Measurements from ENCODE around the gene SLC9A4. TPM values are rescaled to one million over a fixed set of nuclear protein-coding genes. Genes with fewer than 3 reads are reported as not detected.

SLC9A4 gene
- total RNA-seq, 4 donors from 2014 or later = 0.40 to 0.76 (median 0.47) TPM

GRCh38 chr2:102478686-102479470 is 5.9 kb downstream of the SLC9A4 start:
- no peak for DNase-seq
- Histone ChIP-seq H3K9me3 (no peaks in the 10 kb centered on the region), H3K27ac (no peak overlapping the region), H3K36me3 (no peaks in the 10 kb centered on the region), H3K4me3 (no peak overlapping the region), H3K4me1 (no peaks in the 10 kb centered on the region), H3K27me3 (peaks cover 0 to 11% (median 0%) of the 10 kb centered on the region in 4 donors)
- intact Hi-C loops (cut with DNase I) = loop anchor here (10.0 kb wide), 1 partner anchor 136 kb away; the partner anchor contains the start of gene SLC9A2
- 87 to 92% methylated on average over 25 to 34 of the region's 36 CpGs for WGBS, 2 donors
- TF ChIP-seq CTCF (IDR thresholded peaks at IDR 0.05) (no peak), POLR2A (IDR thresholded peaks at IDR 0.05) (no peak)

- H3K36me3 ChIP-seq = no peaks in the 10 kb centered on the region
- H3K9me3 ChIP-seq = no peaks in the 10 kb centered on the region
- WGBS, 2 donors = 72 to 76% methylated on average over 10 to 11 of the region's 11 CpGs
- no peak overlapping the region for H3K4me3 ChIP-seq
- intact Hi-C loops (cut with DNase I) = no loop called here
- peaks cover 0 to 11% (median 0%) of the 10 kb centered on the region in 4 donors for H3K27me3 ChIP-seq
- DNase-seq = no peak
- no peak for TF ChIP-seq CTCF (IDR thresholded peaks at IDR 0.05)
- no peak for TF ChIP-seq POLR2A (IDR thresholded peaks at IDR 0.05)
- peaks cover 0 to 7% (median 0%) of the 10 kb centered on the region in 3 donors for H3K4me1 ChIP-seq
- H3K27ac ChIP-seq = no peak overlapping the region
These were observed 7.5 kb downstream of the SLC9A4 start for GRCh38 chr2:102480285-102481195.

GRCh38 chr2:102481931-102482330 is 8.9 kb downstream of the SLC9A4 start:
- no peak for DNase-seq
- Histone ChIP-seq H3K27ac (no peak overlapping the region), H3K27me3 (peaks cover 0 to 13% (median 0%) of the 10 kb centered on the region in 4 donors), H3K36me3 (no peaks in the 10 kb centered on the region), H3K9me3 (no peaks in the 10 kb centered on the region), H3K4me3 (no peak overlapping the region), H3K4me1 (peaks cover 0 to 15% (median 0%) of the 10 kb centered on the region in 3 donors)
- no peak for TF ChIP-seq CTCF (IDR thresholded peaks at IDR 0.05)
- no peak for TF ChIP-seq POLR2A (IDR thresholded peaks at IDR 0.05)
- 80 to 92% methylated on average over 7 of the region's 7 CpGs for WGBS, 2 donors
- intact Hi-C loops (cut with DNase I) = no loop called here

- 73 to 94% methylated on average over 4 to 6 of the region's 6 CpGs for WGBS, 2 donors
- intact Hi-C loops (cut with DNase I) = no loop called here
These were observed 10.1 kb downstream of the SLC9A4 start for GRCh38 chr2:102483086-102483485.

GRCh38 chr2:102484310-102485061 is 11.5 kb downstream of the SLC9A4 start:
- H3K36me3 ChIP-seq = no peaks in the 10 kb centered on the region
- H3K4me1 ChIP-seq = peaks cover 9 to 39% (median 9%) of the 10 kb centered on the region in 3 donors
- H3K27me3 ChIP-seq = peaks cover 0 to 3% (median 0%) of the 10 kb centered on the region in 4 donors
- TF ChIP-seq POLR2A (IDR thresholded peaks at IDR 0.05) (no peak), CTCF (IDR thresholded peaks at IDR 0.05) (no peak)
- H3K9me3 ChIP-seq = no peaks in the 10 kb centered on the region
- WGBS, 2 donors = 79 to 86% methylated on average over 3 to 6 of the region's 6 CpGs
- no peak overlapping the region for H3K4me3 ChIP-seq
- intact Hi-C loops (cut with DNase I) = no loop called here
- no peak overlapping the region for H3K27ac ChIP-seq
- DNase-seq = no peak

More at GRCh38 chr2:102483086-102483485, 10.1 kb downstream of the SLC9A4 start:
- Histone ChIP-seq H3K27ac (no peak overlapping the region), H3K36me3 (no peaks in the 10 kb centered on the region), H3K27me3 (peaks cover 0 to 14% (median 0%) of the 10 kb centered on the region in 4 donors), H3K4me1 (peaks cover 7 to 26% (median 9%) of the 10 kb centered on the region in 3 donors), H3K4me3 (no peak overlapping the region), H3K9me3 (no peaks in the 10 kb centered on the region)
- no peak for TF ChIP-seq POLR2A (IDR thresholded peaks at IDR 0.05)
- no peak for DNase-seq

Data from esophagus squamous epithelium (tissue), 5 donors.